H1 (cell line): Measurements from ENCODE around the gene ZCCHC10. TPM values are rescaled to one million over a fixed set of nuclear protein-coding genes. Genes with fewer than 3 reads are reported as not detected.

ENCODE experiments used
- CTCF ChIA-PET: fragments of 300-600 bp; sonication (Branson Sonifier 250); formaldehyde crosslinking; loops from one replicate; lab custom pipeline; 2021; ENCODE audit not compliant: partially characterized antibody; lab: Charles Lee
- POLR2A ChIA-PET: fragments of 300-600 bp; sonication (Branson Sonifier 250); formaldehyde crosslinking; loops from one replicate; lab custom pipeline; 2021; ENCODE audit warnings: inconsistent platforms; ENCODE audit not compliant: partially characterized antibody; lab: Charles Lee
- DNase-seq, 2 experiments: peaks; one replicate each; pipeline versions ENCODE4 v3.0.0 to v3.0.0-alpha.2; 2010 to 2022; ENCODE audit warnings: low spot score in 2 of 2, low read depth in 1 of 2, mixed read lengths in 1 of 2
- FAIRE-seq: peaks from 2 replicates; lab custom pipeline; 2011; peaks lifted over from hg19 to GRCh38; lab: Jason Lieb, UNC
- H2AFZ ChIP-seq: 2 replicates; pipeline ENCODE4 v1.8.1; 2012; ENCODE audit warnings: low read length, inconsistent platforms
- H2AK5ac ChIP-seq: 2 replicates; pipeline ENCODE4 v1.6.1; 2013; ENCODE audit warnings: low read depth, low read length
- H2BK120ac ChIP-seq: replicated peaks from 2 replicates; pipeline ENCODE3; 2013; ENCODE audit warnings: low read depth, low read length, inconsistent platforms
- H2BK12ac ChIP-seq: 2 replicates; pipeline ENCODE4 v1.6.1; 2013; ENCODE audit warnings: low read depth, low read length
- H2BK15ac ChIP-seq: 2 replicates; pipeline ENCODE4 v1.6.1; 2013; ENCODE audit warnings: low read length
- H2BK20ac ChIP-seq: 2 replicates; pipeline ENCODE4 v1.6.1; 2013; ENCODE audit warnings: low read length
- H2BK5ac ChIP-seq: 2 replicates; pipeline ENCODE4 v1.6.1; 2013; ENCODE audit warnings: low read depth, low read length
- H3K14ac ChIP-seq: 2 replicates; pipeline ENCODE4 v1.6.1; 2013; ENCODE audit warnings: inconsistent platforms; ENCODE audit not compliant: insufficient read length
- H3K18ac ChIP-seq: 2 replicates; pipeline ENCODE4 v1.6.1; 2013; ENCODE audit warnings: low read length; ENCODE audit errors: extremely low read depth
- H3K23ac ChIP-seq: 2 replicates; pipeline ENCODE4 v1.6.1; 2013; ENCODE audit warnings: inconsistent platforms; ENCODE audit not compliant: insufficient read length
- H3K23me2 ChIP-seq: 2 replicates; pipeline ENCODE4 v1.6.1; 2013; ENCODE audit warnings: low read depth, low read length
- H3K27ac ChIP-seq: 2 replicates; pipeline ENCODE4 v1.6.1; 2011; ENCODE audit warnings: low read depth, low read length, inconsistent platforms
- H3K27me3 ChIP-seq, 4 experiments: replicated peaks in 1 of 4; 1 replicate in 1 of 4; 2 replicates in 3 of 4; pipeline versions ENCODE4 v1.6.1 to v1.8.1; 2011 to 2013; ENCODE audit warnings: low read length in 3 of 4, mild to moderate bottlenecking in 3 of 4, inconsistent platforms in 2 of 4, mixed read lengths in 2 of 4, moderate library complexity in 1 of 4; ENCODE audit not compliant: control insufficient read depth in 3 of 4, insufficient read depth in 3 of 4; ENCODE audit errors: extremely low read depth in 1 of 4
- H3K36me3 ChIP-seq, 4 experiments: 2 replicates each; pipeline versions ENCODE4 v1.6.1 to v1.8.1; 2011 to 2013; ENCODE audit warnings: mild to moderate bottlenecking in 4 of 4, low read length in 3 of 4, moderate library complexity in 2 of 4, control low read depth in 1 of 4, inconsistent platforms in 1 of 4; ENCODE audit not compliant: insufficient read depth in 4 of 4, control insufficient read depth in 2 of 4
- H3K4ac ChIP-seq: replicated peaks from 2 replicates; pipeline ENCODE3; 2013; ENCODE audit warnings: low read length, low read depth, mixed read lengths, inconsistent platforms; ENCODE audit not compliant: insufficient read length
- H3K4me1 ChIP-seq, 4 experiments: replicated peaks in 1 of 4; 1 replicate in 1 of 4; 2 replicates in 3 of 4; pipeline versions ENCODE4 v1.6.1 to v1.8.1; 2011 to 2013; ENCODE audit warnings: low read length in 3 of 4, inconsistent platforms in 2 of 4, mixed read lengths in 1 of 4; ENCODE audit not compliant: insufficient read depth in 4 of 4, control insufficient read depth in 3 of 4
- H3K4me2 ChIP-seq, 2 experiments: 2 replicates each; pipeline versions ENCODE4 v1.6.1 to v1.8.1; 2011 to 2013; ENCODE audit warnings: low read depth in 2 of 2, low read length in 2 of 2, control low read depth in 1 of 2, inconsistent platforms in 1 of 2, mild to moderate bottlenecking in 1 of 2; ENCODE audit not compliant: insufficient read depth in 1 of 2
- H3K4me3 ChIP-seq, 4 experiments: fragments of 200-600, 300-600 bp in 1 of 4; sonication (generic), shearing (Covaris generic), sonication (Bioruptor Twin) in 1 of 4; 2 replicates each; pipeline versions ENCODE4 v1.5.1 to v1.8.1; 2011 to 2016; ENCODE audit warnings: low read length in 4 of 4, low read depth in 3 of 4, control low read depth in 2 of 4, inconsistent platforms in 2 of 4, mild to moderate bottlenecking in 2 of 4, mixed read lengths in 1 of 4, moderate library complexity in 1 of 4; ENCODE audit not compliant: insufficient read depth in 2 of 4; ENCODE audit errors: extremely low read depth in 1 of 4
- H3K56ac ChIP-seq: replicated peaks from 2 replicates; pipeline ENCODE3; 2013; ENCODE audit warnings: low read depth, mild to moderate bottlenecking, mixed read lengths, low read length, inconsistent platforms; ENCODE audit not compliant: insufficient read length
- H3K79me1 ChIP-seq: 2 replicates; pipeline ENCODE4 v1.6.1; 2013; ENCODE audit warnings: low read depth, low read length, control low read depth
- H3K79me2 ChIP-seq, 2 experiments: 2 replicates each; pipeline versions ENCODE4 v1.6.1 to v1.8.1; 2012 to 2013; ENCODE audit warnings: low read length in 2 of 2, mild to moderate bottlenecking in 2 of 2, inconsistent platforms in 1 of 2; ENCODE audit not compliant: insufficient read depth in 2 of 2, control insufficient read depth in 1 of 2
- H3K9ac ChIP-seq, 4 experiments: replicated peaks in 1 of 4; 1 replicate in 1 of 4; 2 replicates in 3 of 4; pipeline versions ENCODE4 v1.6.1 to v1.8.1; 2011 to 2013; ENCODE audit warnings: low read depth in 3 of 4, low read length in 3 of 4, control low read depth in 2 of 4, mild to moderate bottlenecking in 2 of 4, moderate library complexity in 2 of 4, inconsistent platforms in 1 of 4; ENCODE audit errors: extremely low read depth in 1 of 4
- H3K9me3 ChIP-seq, 2 experiments: 2 replicates each; pipeline versions ENCODE4 v1.6.1 to v1.8.1; 2012 to 2013; ENCODE audit warnings: mild to moderate bottlenecking in 2 of 2, moderate library complexity in 2 of 2, control low read depth in 1 of 2, inconsistent platforms in 1 of 2, low read depth in 1 of 2, low read length in 1 of 2, mixed read lengths in 1 of 2; ENCODE audit not compliant: insufficient read depth in 2 of 2
- H4K20me1 ChIP-seq, 2 experiments: replicated peaks in 1 of 2; 2 replicates each; pipeline versions ENCODE3 to v1.8.1; 2011 to 2013; ENCODE audit warnings: inconsistent platforms in 2 of 2, low read length in 2 of 2, mild to moderate bottlenecking in 1 of 2; ENCODE audit not compliant: insufficient read depth in 2 of 2, control insufficient read depth in 1 of 2
- H4K5ac ChIP-seq: 2 replicates; pipeline ENCODE4 v1.6.1; 2013; ENCODE audit warnings: low read length, low read depth, mixed read lengths, inconsistent platforms; ENCODE audit not compliant: insufficient read length
- H4K8ac ChIP-seq: 2 replicates; pipeline ENCODE4 v1.8.0; 2013; ENCODE audit warnings: mild to moderate bottlenecking, moderate library complexity, low read length, inconsistent platforms; ENCODE audit not compliant: insufficient read depth; ENCODE audit errors: extremely low read depth
- H4K91ac ChIP-seq: replicated peaks from 2 replicates; pipeline ENCODE3; 2013; ENCODE audit warnings: low read length, mixed read lengths, inconsistent platforms; ENCODE audit not compliant: insufficient read length
- ATF3 ChIP-seq: IDR thresholded peaks from 2 replicates; pipeline ENCODE4 v1.6.1; 2011; ENCODE audit warnings: low read depth, mild to moderate bottlenecking, low read length; ENCODE audit not compliant: insufficient read depth
- CBX8 ChIP-seq: fragments of 300-800, 300-1000 bp; sonication (generic); IDR thresholded peaks from 2 replicates; pipeline ENCODE4 v1.7.1; 2016; ENCODE audit warnings: low read depth, low read length, borderline replicate concordance
- CREB1 ChIP-seq: IDR thresholded peaks from 2 replicates; pipeline ENCODE4 v1.6.1; 2012; ENCODE audit warnings: inconsistent platforms
- EGR1 ChIP-seq: IDR thresholded peaks from 2 replicates; pipeline ENCODE4 v1.6.1; 2011; ENCODE audit warnings: low read depth, low read length, borderline replicate concordance
- MAFK ChIP-seq: IDR thresholded peaks from 2 replicates; pipeline ENCODE4 v1.6.1; 2012; ENCODE audit warnings: low read depth, mild to moderate bottlenecking, improper control_type of control experiment, low read length
- RAD21 ChIP-seq, 2 experiments: IDR thresholded peaks in 1 of 2; conservative IDR thresholded peaks in 1 of 2; 2 replicates each; pipeline ENCODE4 v1.6.1; 2011; ENCODE audit warnings: low read depth in 2 of 2, low read length in 2 of 2, improper control_type of control experiment in 1 of 2, inconsistent platforms in 1 of 2, mild to moderate bottlenecking in 1 of 2, moderate library complexity in 1 of 2
- RBBP5 ChIP-seq: IDR thresholded peaks from 2 replicates; pipeline ENCODE4 v1.7.1; 2012; ENCODE audit warnings: low read depth, mild to moderate bottlenecking, inconsistent platforms, low read length, moderate library complexity, borderline replicate concordance
- TAF7 ChIP-seq: optimal IDR thresholded peaks from 2 replicates; pipeline ENCODE3; 2011; ENCODE audit warnings: low read depth, mild to moderate bottlenecking, inconsistent platforms, low read length, moderate library complexity, borderline replicate concordance
- WGBS, 2 experiments: shearing (Covaris generic) in 1 of 2; methylation state at CpG; one replicate each; pipeline versions ENCODE4 v1.1.6 to v1.1.7; 2013 to 2015; ENCODE audit warnings: low lambda C conversion rate in 2 of 2, mixed read lengths in 2 of 2, inconsistent platforms in 1 of 2, low coverage in 1 of 2, missing lambda C conversion rate in 1 of 2; ENCODE audit not compliant: insufficient replicate concordance in 2 of 2, insufficient coverage in 1 of 2, insufficient read length in 1 of 2; ENCODE audit errors: extremely low coverage in 1 of 2, missing lambda C conversion rate in 1 of 2; 5-methylcytosine and 5-hydroxymethylcytosine counted together
- polyA plus RNA-seq, 7 experiments: library from polyadenylated mRNA; depleted of rRNA in 3 of 7; stranded (reverse) in 5 of 7; unstranded in 2 of 7; fragments of >200 nt in 5 of 7; fragments of 200-250 nt in 2 of 7; gene quantifications; 1 replicate in 5 of 7; 2 replicates in 1 of 7; 4 replicates in 1 of 7; pipeline versions ENCODE4 v1.2.1 to v1.2.3, GENCODE V29; 2011 to 2013; ENCODE audit warnings: missing spikeins in 2 of 7, mixed read lengths in 2 of 7
- total RNA-seq: library from RNA; stranded (reverse); fragmentation: NEBNext Ultra II Directional; extraction: Animal tissue kit (Norgen Biotek cat#: 25700); gene quantifications from 2 replicates; pipeline ENCODE4 v1.2.1, GENCODE V29; 2021
- TF ChIP-seq, protein P1 (sequence below): IDR thresholded peaks from 2 replicates; pipeline ENCODE4 v1.6.1; 2012; ENCODE audit warnings: inconsistent platforms

Gene ZCCHC10
- total and polyA plus RNA-seq, 2 of the 8 experiments (the other 6 are each of a cell fraction or from before 2014, with no cell fraction given), result 22.4 to 32.9 TPM

GRCh38 chr5:133029416-133029815 is 3.1 kb upstream of the ZCCHC10 start:
- Histone ChIP-seq H2BK120ac (no peak overlapping the region), H3K79me2 (peaks cover 0 to 13% of the 10 kb centered on the region in 2 experiments; a peak in 2 of 4 replicates), H3K36me3 (no peaks in the 10 kb centered on the region), H3K23ac (no peak overlapping the region), H2AK5ac (no peak overlapping the region), H3K27me3 (no peaks in the 10 kb centered on the region), H2BK20ac (no peak overlapping the region), H2BK15ac (no peak overlapping the region), H3K27ac (no peak overlapping the region), H3K4me3 (no peak overlapping the region), H3K79me1 (0 out of 2 replicates have a peak, but pooled peaks cover under 1% of the 10 kb centered on the region), H3K23me2 (no peaks in the 10 kb centered on the region), H2BK12ac (no peak overlapping the region), H3K56ac (no peak overlapping the region), H4K20me1 (no peaks in the 10 kb centered on the region), H3K9me3 (no peaks in the 10 kb centered on the region), H3K4ac (no peak overlapping the region), H3K4me1 (no peaks in the 10 kb centered on the region; a peak in 1 of 7 replicates), H4K8ac (no peak overlapping the region), H4K5ac (no peak overlapping the region), H2AFZ (0 out of 2 replicates have a peak overlapping the region, but pooled peaks have one; percentile 40), H3K9ac (no peak overlapping the region), H3K14ac (no peak overlapping the region), H3K4me2 (no peak overlapping the region), H3K18ac (no peak overlapping the region), H2BK5ac (no peak overlapping the region), H4K91ac (no peak overlapping the region)
- 95% methylated on average over 1 of the region's 1 CpG; no CpG with 5 or more reads in 1 of the 2 experiments for WGBS, 2 experiments
- no peak for TF ChIP-seq TAF7
- no peak for TF ChIP-seq CBX8
- no peak for TF ChIP-seq ATF3
- no peak for TF ChIP-seq RBBP5
- TF ChIP-seq, protein P1, sequence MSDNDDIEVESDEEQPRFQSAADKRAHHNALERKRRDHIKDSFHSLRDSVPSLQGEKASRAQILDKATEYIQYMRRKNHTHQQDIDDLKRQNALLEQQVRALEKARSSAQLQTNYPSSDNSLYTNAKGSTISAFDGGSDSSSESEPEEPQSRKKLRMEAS, result no peak
- no peak for TF ChIP-seq CREB1
- no peak for TF ChIP-seq MAFK
- TF ChIP-seq EGR1, result no peak
- no peak for TF ChIP-seq RAD21 (IDR thresholded peaks at IDR 0.05 in 1 of 2, conservative IDR thresholded peaks at IDR 0.05 in 1 of 2; ENCODE audit: low read depth in 2 of 2, low read length in 2 of 2)
- POLR2A ChIA-PET, result interaction anchor here (0.6 to 2.7 kb wide), 2 partner anchors 16 to 22 kb away, joined by 4 to 29 read pairs; partner anchors contain the start of gene HSPA4
- DNase-seq, result no peak
- CTCF ChIA-PET, result interaction anchor here (0.7 to 1.3 kb wide), 3 partner anchors 10 to 28 kb away, joined by 3 to 4 read pairs (median 3); no protein-coding TSS in a partner anchor
- FAIRE-seq, result no peak
